ENCODE data around the gene ITPR2. TPM values are rescaled to one million over a fixed set of nuclear protein-coding genes. Genes with fewer than 3 reads are reported as not detected.
"Not testable (repeated sequence)": the region's sequence is repeated elsewhere in the genome, so short reads cannot be mapped to it uniquely, and the experiment has no call there.

Gene ITPR2
- total RNA-seq, 3 donors from 2014 or later (not counting 1 experiment from before 2014, with no cell fraction given) = 59.1 to 70.7 (median 68.2) TPM

- intact Hi-C loops (cut with micrococcal nuclease) = no loop called here
These were observed 72.2 kb downstream of the ITPR2 start for GRCh38 chr12:26760657-26761293.

GRCh38 chr12:26755362-26755761 is 77.6 kb downstream of the ITPR2 start:
- H3K4me3 Mint-ChIP-seq; H3K27ac ChIP-seq (ENCODE audit: low read length); H3K4me3 ChIP-seq (ENCODE audit: low read length); intact Hi-C loops (cut with micrococcal nuclease); H3K27me3 Mint-ChIP-seq (ENCODE audit: low read depth in 2 of 2); H3K9me3 Mint-ChIP-seq; ATAC-seq; H3K36me3 Mint-ChIP-seq; H3K36me3 ChIP-seq (ENCODE audit: control insufficient read depth, insufficient read depth, low read length); H3K27me3 ChIP-seq (ENCODE audit: control insufficient read depth, insufficient read depth, low read length); H3K9me3 ChIP-seq (ENCODE audit: control insufficient read depth, insufficient read depth, low read length); H3K4me1 ChIP-seq (ENCODE audit: control insufficient read depth, insufficient read depth, low read length); DNase-seq; H3K27ac Mint-ChIP-seq: not testable (repeated sequence)
- H3K4me1 Mint-ChIP-seq = peaks cover 47 to 48% of the 10 kb centered on the region in 2 donors
- 95% methylated on average over 3 of the region's 3 CpGs for WGBS (ENCODE audit: insufficient coverage)

More at GRCh38 chr12:26760657-26761293, 72.2 kb downstream of the ITPR2 start:
- Histone ChIP-seq H3K36me3 (ENCODE audit: control insufficient read depth, insufficient read depth, low read length) (no peaks in the 10 kb centered on the region), H3K4me1 (ENCODE audit: control insufficient read depth, insufficient read depth, low read length) (no peaks in the 10 kb centered on the region), H3K9me3 (ENCODE audit: control insufficient read depth, insufficient read depth, low read length) (peaks cover 10% of the 10 kb centered on the region), H3K4me3 (ENCODE audit: low read length) (no peak overlapping the region), H3K27me3 (ENCODE audit: control insufficient read depth, insufficient read depth, low read length) (no peaks in the 10 kb centered on the region), H3K27ac (ENCODE audit: low read length) (no peak overlapping the region)
- H3K4me1 Mint-ChIP-seq = peaks cover 22 to 32% of the 10 kb centered on the region in 2 donors
- no peak overlapping the region for H3K4me3 Mint-ChIP-seq
- DNase-seq = no peak
- H3K27ac Mint-ChIP-seq = no peak overlapping the region
- H3K9me3 Mint-ChIP-seq = peaks cover 3 to 7% of the 10 kb centered on the region in 2 donors
- H3K36me3 Mint-ChIP-seq = peaks cover 13% of the 10 kb centered on the region
- TF ChIP-seq CTCF (IDR thresholded peaks at IDR 0.05) = no peak
- H3K27me3 Mint-ChIP-seq (ENCODE audit: low read depth in 2 of 2) = no peaks in the 10 kb centered on the region
- no peak for ATAC-seq
- 97% methylated on average over 3 of the region's 3 CpGs for WGBS (ENCODE audit: insufficient coverage)

GRCh38 chr12:26754148-26754547 is 78.8 kb downstream of the ITPR2 start:
- Histone ChIP-seq H3K36me3 (ENCODE audit: control insufficient read depth, insufficient read depth, low read length) (no peaks in the 10 kb centered on the region), H3K4me1 (ENCODE audit: control insufficient read depth, insufficient read depth, low read length) (no peaks in the 10 kb centered on the region), H3K27ac (ENCODE audit: low read length) (no peak overlapping the region), H3K27me3 (ENCODE audit: control insufficient read depth, insufficient read depth, low read length) (no peaks in the 10 kb centered on the region), H3K4me3 (ENCODE audit: low read length) (no peak overlapping the region), H3K9me3 (ENCODE audit: control insufficient read depth, insufficient read depth, low read length) (no peaks in the 10 kb centered on the region)
- intact Hi-C loops (cut with micrococcal nuclease) = no loop called here
- 100% methylated on average over 3 of the region's 3 CpGs for WGBS (ENCODE audit: insufficient coverage)
- peaks cover 50 to 52% of the 10 kb centered on the region in 2 donors for H3K4me1 Mint-ChIP-seq
- DNase-seq = no peak
- ATAC-seq = no peak
- no peaks in the 10 kb centered on the region for H3K27me3 Mint-ChIP-seq (ENCODE audit: low read depth in 2 of 2)
- no peak for TF ChIP-seq CTCF (IDR thresholded peaks at IDR 0.05)
- H3K4me3 Mint-ChIP-seq = no peak overlapping the region
- no peak overlapping the region for H3K27ac Mint-ChIP-seq
- H3K36me3 Mint-ChIP-seq = no peaks in the 10 kb centered on the region
- H3K9me3 Mint-ChIP-seq = no peaks in the 10 kb centered on the region

- Mint-ChIP-seq H3K9me3 (no peaks in the 10 kb centered on the region), H3K36me3 (no peaks in the 10 kb centered on the region)
These were observed 81.8 kb downstream of the ITPR2 start for GRCh38 chr12:26751179-26751578.

More at GRCh38 chr12:26751179-26751578, 81.8 kb downstream of the ITPR2 start:
- H3K4me1 ChIP-seq (ENCODE audit: control insufficient read depth, insufficient read depth, low read length) = peaks cover 4% of the 10 kb centered on the region
- H3K27ac ChIP-seq (ENCODE audit: low read length) = no peak overlapping the region
- no peak for TF ChIP-seq CTCF (IDR thresholded peaks at IDR 0.05)
- no peaks in the 10 kb centered on the region for H3K9me3 ChIP-seq (ENCODE audit: control insufficient read depth, insufficient read depth, low read length)
- H3K4me3 ChIP-seq (ENCODE audit: low read length) = no peak overlapping the region
- 93% methylated on average over 2 of the region's 4 CpGs for WGBS (ENCODE audit: insufficient coverage)
- no peak for DNase-seq
- Mint-ChIP-seq H3K27ac (no peak overlapping the region), H3K4me1 (peaks cover 60 to 63% of the 10 kb centered on the region in 2 donors), H3K27me3 (ENCODE audit: low read depth in 2 of 2) (no peaks in the 10 kb centered on the region), H3K4me3 (no peak overlapping the region)
- ATAC-seq = no peak
- intact Hi-C loops (cut with micrococcal nuclease) = no loop called here
- H3K36me3 ChIP-seq (ENCODE audit: control insufficient read depth, insufficient read depth, low read length) = no peaks in the 10 kb centered on the region
- no peaks in the 10 kb centered on the region for H3K27me3 ChIP-seq (ENCODE audit: control insufficient read depth, insufficient read depth, low read length)
